Stomach (tissue), 9 donors: ENCODE results near the gene GPBP1. TPM values are rescaled to one million over a fixed set of nuclear protein-coding genes. Genes with fewer than 3 reads are reported as not detected.
A peak's percentile ranks its signal among the peaks of the same experiment; 100 is the strongest.

Experiments
- DNase-seq, 2 donors: peaks; one replicate each; pipeline versions ENCODE4 v3.0.0 to v3.0.0-alpha.2; 2013 to 2019
- H3K27ac ChIP-seq, 5 donors: fragments of 200-600 bp in 4 of 5; sonication (generic) in 4 of 5; one replicate each; pipeline ENCODE4 v1.5.1; 2013 to 2019; ENCODE audit warnings: mild to moderate bottlenecking in 1 of 5, moderate library complexity in 1 of 5
- H3K27me3 ChIP-seq, 3 donors: fragments of 200-600 bp; sonication (generic); one replicate each; pipeline ENCODE4 v1.5.1; 2017 to 2019; ENCODE audit warnings: mixed run types in 1 of 3
- H3K36me3 ChIP-seq, 4 donors: fragments of 200-600 bp; sonication (generic); 1 replicate in 3 of 4; 2 replicates in 1 of 4; pipeline ENCODE4 v1.5.1; 2016 to 2019
- H3K4me1 ChIP-seq, 4 donors: fragments of 200-600 bp; sonication (generic); one replicate each; pipeline ENCODE4 v1.5.1; 2016 to 2019
- H3K4me3 ChIP-seq, 4 donors: fragments of 200-600 bp; sonication (generic) in 3 of 4; one replicate each; pipeline ENCODE4 v1.5.1; 2016 to 2019; ENCODE audit warnings: mild to moderate bottlenecking in 1 of 4
- H3K9me3 ChIP-seq, 4 donors: fragments of 200-600 bp; sonication (generic); one replicate each; pipeline ENCODE4 v1.5.1; 2016 to 2019
- CTCF ChIP-seq, 7 experiments: fragments of 450-650 bp in 4 of 7; fragments of 200-600 bp in 3 of 7; sonication (generic) in 3 of 7; IDR thresholded peaks; one replicate each; pipeline ENCODE4 v1.5.1; 2016 to 2019; ENCODE audit warnings: antibody characterized with exemption in 7 of 7, control low read depth in 2 of 7, mild to moderate bottlenecking in 1 of 7
- EP300 ChIP-seq: sonication (generic); formaldehyde crosslinking; IDR thresholded peaks from one replicate; pipeline ENCODE4 v1.6.1; 2017; ENCODE audit warnings: antibody characterized with exemption
- POLR2A ChIP-seq, 4 donors: fragments of 450-650 bp; IDR thresholded peaks; one replicate each; pipeline ENCODE4 v1.6.1; 2016; ENCODE audit warnings: antibody characterized with exemption in 4 of 4, control low read depth in 2 of 4, mild to moderate bottlenecking in 1 of 4, moderate library complexity in 1 of 4
- POLR2AphosphoS5 ChIP-seq, 3 donors: sonication (generic); formaldehyde crosslinking; IDR thresholded peaks; one replicate each; pipeline ENCODE4 v1.6.1; 2016; ENCODE audit warnings: antibody characterized with exemption in 3 of 3
- whole genome bisulfite sequencing, 5 donors: extraction: QIAGEN DNeasy Blood & Tissue Kit in 3 of 5; methylation state at CpG; one replicate each; pipeline versions ENCODE4 v1.1.5 to v1.1.7; 2013 to 2018; 5-methylcytosine and 5-hydroxymethylcytosine counted together
- intact Hi-C: fragments of 100-400 bp; cut with DNase I; formaldehyde crosslinking; loops from one replicate; pipeline ENCODE4 v1.15.1; 2023; ENCODE audit warnings: low total_unique reads
- polyA plus RNA-seq, 3 donors: library from polyadenylated mRNA; stranded (reverse); fragments of 200-250 nt; gene quantifications; one replicate each; pipeline ENCODE4 v1.2.3, GENCODE V29; 2013
- total RNA-seq, 5 donors: library from RNA; depleted of rRNA; stranded (reverse); fragments of >200 nt; gene quantifications; one replicate each; pipeline versions ENCODE4 v1.1.0 to v1.2.3, GENCODE V29; 2014 to 2016
- donor health status: healthy with polysubstance abuse.
- donor health status: Bipolar disorder and iron deficiency.
- donor health status: healthy.

GPBP1 gene
- total and polyA plus RNA-seq, 8 donors: 29.8 to 155 (median 54.6) TPM

DNA sequence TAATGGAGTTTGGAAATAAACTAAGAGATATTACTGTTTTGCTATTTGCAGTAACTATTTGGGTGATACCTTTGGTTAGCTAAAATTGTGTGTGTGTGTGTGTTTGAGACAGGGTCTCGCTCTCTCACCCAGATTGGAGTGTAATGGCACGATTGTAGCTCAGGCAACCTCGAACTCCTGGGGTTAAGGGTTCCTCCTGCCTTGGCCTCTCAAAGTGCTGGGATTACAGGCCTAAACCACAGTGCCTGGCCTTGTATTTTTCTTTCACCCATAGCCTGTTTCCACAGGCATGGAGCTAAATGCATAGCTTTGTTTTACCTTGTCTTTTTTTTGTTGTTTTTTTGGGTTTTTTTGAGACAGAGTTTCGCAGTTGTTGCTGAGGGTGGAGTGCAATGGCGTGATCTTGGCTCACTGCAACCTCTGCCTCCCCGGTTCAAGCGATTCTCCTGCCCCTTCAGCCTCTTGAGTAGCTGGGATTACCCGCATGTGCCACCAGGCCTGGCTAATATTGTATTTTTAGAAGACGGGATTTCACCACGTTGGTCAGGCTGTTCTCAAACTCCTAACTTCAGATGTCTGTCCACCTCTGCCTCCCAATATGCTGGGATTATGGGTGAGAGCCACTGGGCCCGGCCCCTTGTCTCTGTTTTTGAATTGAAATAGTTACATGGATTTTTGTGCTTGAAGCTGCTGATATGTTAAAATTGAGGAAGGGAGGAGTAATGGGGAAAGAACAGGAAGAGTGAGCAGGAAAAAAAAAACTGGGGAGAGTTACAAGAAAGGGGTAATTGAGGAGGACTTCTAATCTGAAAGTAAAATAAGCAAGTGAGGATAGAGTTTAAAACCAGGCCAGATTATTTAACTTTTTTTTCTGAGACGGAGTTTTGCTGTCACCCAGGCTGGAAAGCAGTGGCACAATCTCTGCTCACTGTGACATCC lies 5.7 kb downstream of the GPBP1 start:
- no peak for DNase-seq
- 22 to 34% (median 28%) methylated on average over 12 of the region's 12 CpGs for WGBS, 5 donors
- intact Hi-C loops: no loop called here
- peaks cover 40 to 97% (median 70%) of the 10 kb centered on the region in 4 donors for H3K4me1 ChIP-seq
- no peaks in the 10 kb centered on the region for H3K9me3 ChIP-seq
- H3K27me3 ChIP-seq: no peaks in the 10 kb centered on the region
- H3K4me3 ChIP-seq: peak overlapping the region; percentile 80 to 96 (median 89)
- H3K27ac ChIP-seq: peak overlapping the region in 4 of 5 donors; percentile 15 to 100 (median 48)
- H3K36me3 ChIP-seq: peaks cover 7 to 10% (median 9%) of the 10 kb centered on the region in 4 donors
- TF ChIP-seq CTCF (IDR thresholded peaks at IDR 0.05) (no peak), POLR2AphosphoS5 (IDR thresholded peaks at IDR 0.05) (no peak), POLR2A (IDR thresholded peaks at IDR 0.05) (no peak), EP300 (no peak)

DNA sequence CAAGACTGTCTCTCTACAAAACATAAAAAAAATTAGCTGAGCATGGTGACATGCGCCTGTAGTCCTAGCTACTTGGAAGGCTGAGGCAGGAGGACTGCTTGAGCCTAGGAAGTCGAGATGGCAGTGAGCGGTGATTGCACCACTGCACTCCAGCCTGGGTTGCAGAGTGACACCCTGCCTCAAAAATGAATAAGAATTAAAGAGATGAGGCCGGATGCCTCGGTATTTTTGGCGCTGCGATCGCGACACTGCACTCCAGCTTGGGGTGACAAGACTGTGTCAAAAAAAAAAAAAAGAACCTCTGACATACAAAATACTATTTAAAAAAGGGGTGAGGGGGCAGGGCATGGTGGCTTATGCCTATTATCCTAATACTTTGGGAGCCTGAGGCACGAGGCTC lies 7.3 kb downstream of the GPBP1 start:
- H3K27ac ChIP-seq: no peak overlapping the region
- no peaks in the 10 kb centered on the region for H3K27me3 ChIP-seq
- intact Hi-C loops: no loop called here
- no peaks in the 10 kb centered on the region for H3K9me3 ChIP-seq
- no peak for TF ChIP-seq CTCF (IDR thresholded peaks at IDR 0.05)
- no peak for TF ChIP-seq EP300
- no peak for TF ChIP-seq POLR2A (IDR thresholded peaks at IDR 0.05)
- no peak for TF ChIP-seq POLR2AphosphoS5 (IDR thresholded peaks at IDR 0.05)
- H3K4me1 ChIP-seq: peaks cover 47 to 100% (median 81%) of the 10 kb centered on the region in 4 donors
- WGBS, 5 donors: 70 to 83% (median 76%) methylated on average over 10 of the region's 10 CpGs
- no peak for DNase-seq
- H3K4me3 ChIP-seq: peak overlapping the region in 2 of 4 donors; percentile 14 to 80
- H3K36me3 ChIP-seq: peaks cover 7 to 10% (median 9%) of the 10 kb centered on the region in 4 donors

DNA sequence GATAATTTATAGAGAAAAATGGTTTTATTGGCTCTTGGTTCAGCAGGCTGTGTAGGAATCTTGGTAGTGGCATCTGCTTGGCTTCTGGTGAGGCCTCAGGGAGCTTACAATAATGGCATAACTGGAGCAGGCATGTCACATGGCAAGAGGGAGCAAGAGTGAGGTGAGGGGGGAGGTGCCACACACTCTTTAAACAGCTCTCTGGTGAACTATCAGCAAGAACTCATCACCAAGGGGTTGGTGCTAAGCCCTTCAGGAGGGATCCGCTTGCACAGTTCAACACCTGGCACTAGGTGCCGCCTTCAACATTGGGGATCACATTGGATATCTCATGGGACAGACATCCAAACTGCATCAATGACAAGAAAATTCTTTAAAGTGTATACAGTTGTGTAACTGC lies 10.5 kb downstream of the GPBP1 start:
- Histone ChIP-seq H3K4me3 (no peak overlapping the region), H3K27ac (no peak overlapping the region), H3K36me3 (peaks cover 7 to 14% (median 9%) of the 10 kb centered on the region in 4 donors), H3K9me3 (no peaks in the 10 kb centered on the region), H3K27me3 (no peaks in the 10 kb centered on the region), H3K4me1 (peaks cover 41 to 100% (median 84%) of the 10 kb centered on the region in 4 donors)
- intact Hi-C loops: no loop called here
- TF ChIP-seq CTCF (IDR thresholded peaks at IDR 0.05): no peak
- TF ChIP-seq EP300: no peak
- TF ChIP-seq POLR2A (IDR thresholded peaks at IDR 0.05): no peak
- WGBS, 5 donors: 87 to 99% (median 91%) methylated on average over 2 of the region's 2 CpGs
- no peak for DNase-seq

DNA sequence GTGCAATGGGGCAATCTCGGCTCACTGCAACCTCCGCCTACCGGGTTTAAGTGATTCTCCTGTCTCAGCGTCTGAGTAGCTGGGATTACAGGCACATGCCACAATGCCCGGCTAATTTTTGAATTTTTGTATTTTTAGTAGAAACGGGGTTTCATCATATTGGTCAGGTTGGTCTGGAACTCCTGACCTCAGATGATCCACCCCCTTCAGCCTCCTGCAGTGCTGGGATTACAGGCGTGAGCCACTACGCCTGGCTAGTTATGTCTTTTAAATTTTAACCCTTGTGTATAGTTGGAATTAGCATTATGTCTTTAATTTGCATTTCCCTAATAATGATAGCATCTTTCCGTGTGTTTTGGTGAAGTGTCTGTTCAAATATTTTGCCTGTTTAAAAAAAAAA lies 11.5 kb downstream of the GPBP1 start:
- Histone ChIP-seq H3K4me3 (no peak overlapping the region), H3K27me3 (no peaks in the 10 kb centered on the region), H3K27ac (no peak overlapping the region), H3K36me3 (peaks cover 7 to 14% (median 9%) of the 10 kb centered on the region in 4 donors), H3K4me1 (peaks cover 31 to 100% (median 79%) of the 10 kb centered on the region in 4 donors), H3K9me3 (no peaks in the 10 kb centered on the region)
- intact Hi-C loops: no loop called here
- no peak for DNase-seq
- no peak for TF ChIP-seq POLR2AphosphoS5 (IDR thresholded peaks at IDR 0.05)
- no peak for TF ChIP-seq POLR2A (IDR thresholded peaks at IDR 0.05)
- TF ChIP-seq EP300: no peak
- TF ChIP-seq CTCF (IDR thresholded peaks at IDR 0.05): no peak
- 60 to 72% (median 67%) methylated on average over 9 of the region's 9 CpGs for WGBS, 5 donors
